RKO (cell line): ENCODE results near the gene SORBS2.
A peak's percentile ranks its signal among the peaks of the same experiment; 100 is the strongest.
"Not testable (repeated sequence)": the region's sequence is repeated elsewhere in the genome, so short reads cannot be mapped to it uniquely, and the experiment has no call there.

Source experiments
- DNase-seq: peaks from one replicate; pipeline ENCODE4 v3.0.0-alpha.2; 2016; ENCODE audit warnings: low spot score

The SORBS2 gene

DNA sequence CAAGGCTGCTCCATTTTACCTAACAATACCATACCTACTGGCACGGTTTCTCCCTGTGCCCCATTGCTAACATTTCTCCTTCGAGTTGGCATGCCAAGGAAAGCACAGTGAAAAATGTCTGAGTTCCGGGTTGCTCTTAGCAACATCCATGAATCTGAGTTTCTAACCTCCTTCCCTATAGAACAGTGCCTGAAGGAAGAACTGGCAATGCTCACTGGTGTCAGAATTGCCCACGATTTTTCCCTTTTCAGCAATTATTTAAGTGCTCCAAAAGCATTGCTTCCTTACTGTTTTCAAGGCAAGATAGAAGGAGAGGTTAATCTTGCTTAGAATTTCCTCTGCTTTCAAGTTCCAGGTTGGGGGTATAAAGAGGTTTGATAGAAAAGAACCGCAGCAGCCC is 75.1 kb downstream of the SORBS2 start:
- no peak for DNase-seq

DNA sequence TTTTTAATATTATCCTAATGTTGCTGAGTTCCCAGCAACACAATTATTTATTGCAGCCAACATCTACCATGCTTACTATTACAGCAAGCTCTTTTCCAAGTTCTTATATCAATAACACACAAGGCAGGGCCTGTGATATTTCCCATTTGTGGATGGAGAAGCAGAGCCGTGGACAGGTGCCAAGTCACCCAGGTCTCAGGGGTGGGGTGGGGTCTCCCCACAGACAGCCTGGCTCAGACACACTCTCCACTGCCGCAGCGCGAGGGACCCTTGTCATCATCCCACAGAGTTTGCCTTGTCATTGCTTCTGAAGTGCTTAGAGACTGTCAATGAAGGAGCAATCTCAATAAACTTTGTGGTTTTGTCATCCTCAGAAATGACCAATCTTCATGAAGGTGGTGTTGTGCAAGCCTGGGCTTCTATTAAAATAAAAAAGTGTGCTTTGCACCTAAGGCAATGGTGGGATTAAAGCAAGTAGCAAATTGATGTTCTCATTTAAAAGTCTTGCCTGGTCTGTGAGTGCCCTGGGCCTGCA is 76.1 kb downstream of the SORBS2 start:
- no peak for DNase-seq

DNA sequence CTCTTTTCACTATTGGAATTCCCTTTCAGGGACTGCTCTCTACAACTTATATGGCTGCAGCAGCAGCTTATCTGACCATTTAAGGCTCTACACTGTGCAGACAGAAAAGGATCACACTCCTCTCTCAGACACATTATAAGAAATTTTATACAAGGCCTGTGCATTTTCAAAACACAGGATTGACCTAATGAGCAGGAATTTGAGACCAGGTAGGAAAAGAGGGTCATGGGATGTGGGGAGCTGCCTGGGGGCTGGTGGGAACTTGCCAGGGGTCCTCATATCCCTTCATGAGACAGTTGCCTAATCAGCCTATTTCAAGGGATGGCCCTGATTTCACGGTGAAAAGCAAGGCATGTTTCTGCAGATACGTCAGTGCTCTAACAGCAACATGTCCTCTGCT is 77.1 kb downstream of the SORBS2 start:
- no peak for DNase-seq

DNA sequence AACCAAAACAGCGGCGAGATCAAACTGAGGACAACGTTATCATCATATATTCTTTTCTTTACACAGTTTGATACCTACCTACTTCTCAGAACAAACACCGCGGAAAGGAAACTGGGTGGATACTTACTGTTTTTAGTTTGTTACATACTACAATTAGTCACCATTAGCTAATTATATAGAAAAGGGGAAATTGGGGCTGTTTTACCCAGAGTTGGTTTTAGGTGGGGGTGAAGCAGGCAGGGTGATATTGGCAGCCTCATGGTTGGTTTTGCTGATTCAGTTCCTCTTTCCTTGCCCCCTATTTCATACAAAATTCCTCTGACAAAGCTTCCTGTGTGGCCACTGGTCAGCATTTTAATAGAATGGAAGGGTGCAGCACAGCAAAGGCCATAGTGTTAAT is 77.8 kb downstream of the SORBS2 start:
- no peak for DNase-seq

DNA sequence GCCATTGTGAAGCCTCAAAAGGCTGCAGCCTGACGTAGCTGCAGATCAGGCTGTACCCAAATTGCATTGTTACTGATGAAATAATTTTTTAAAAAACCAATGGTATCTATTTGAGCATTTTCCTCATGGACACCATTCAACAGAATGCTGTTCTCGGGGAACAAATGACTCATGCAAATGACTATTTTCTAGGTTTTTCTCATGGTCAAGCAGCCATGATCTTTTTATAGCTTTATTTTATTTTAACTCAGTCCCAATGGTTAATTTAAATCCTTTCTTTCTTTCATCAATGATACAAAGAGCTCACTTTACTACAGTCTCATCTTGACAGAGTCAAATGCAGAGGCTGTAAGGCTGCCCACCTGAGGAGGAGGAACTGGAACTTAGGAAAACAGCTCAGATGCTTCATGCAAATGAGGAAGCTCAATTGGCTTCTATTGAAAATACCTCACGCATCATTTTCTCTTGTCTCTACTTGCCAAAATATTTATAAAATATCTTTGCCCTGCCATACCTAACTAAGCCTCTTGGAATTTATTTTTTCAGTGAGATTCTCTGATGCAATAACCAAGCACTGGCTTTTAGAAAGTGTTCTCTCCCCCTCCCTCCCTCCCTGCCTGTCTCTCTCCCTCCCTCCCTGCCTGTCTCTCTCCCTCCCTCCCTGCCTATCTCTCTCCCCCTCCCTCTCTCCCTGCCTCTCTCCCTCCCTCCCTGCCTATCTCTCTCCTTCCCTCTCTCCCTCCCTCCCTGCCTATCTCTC is 81.0 kb downstream of the SORBS2 start:
- DNase-seq = no peak

DNA sequence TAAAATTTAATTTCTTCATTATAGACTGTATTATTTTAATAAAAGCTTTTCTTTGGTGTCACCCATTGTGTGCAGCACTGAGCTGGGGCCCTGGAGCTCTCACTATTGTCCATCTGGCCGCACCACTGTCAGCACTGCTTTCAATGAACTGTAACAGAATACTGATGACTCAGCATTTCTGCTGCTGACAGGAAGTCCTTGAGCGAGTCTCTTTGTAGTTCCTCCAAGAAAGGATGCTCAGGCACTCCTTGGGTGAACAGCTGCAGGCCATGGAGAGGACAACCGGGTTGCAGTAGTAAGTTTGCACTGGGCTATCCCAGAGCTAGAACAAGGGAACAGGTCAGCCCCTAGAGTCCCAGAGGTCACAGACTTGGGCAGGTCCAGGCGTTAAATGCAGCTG is 81.6 kb downstream of the SORBS2 start:
- peak; percentile 29 for DNase-seq

DNA sequence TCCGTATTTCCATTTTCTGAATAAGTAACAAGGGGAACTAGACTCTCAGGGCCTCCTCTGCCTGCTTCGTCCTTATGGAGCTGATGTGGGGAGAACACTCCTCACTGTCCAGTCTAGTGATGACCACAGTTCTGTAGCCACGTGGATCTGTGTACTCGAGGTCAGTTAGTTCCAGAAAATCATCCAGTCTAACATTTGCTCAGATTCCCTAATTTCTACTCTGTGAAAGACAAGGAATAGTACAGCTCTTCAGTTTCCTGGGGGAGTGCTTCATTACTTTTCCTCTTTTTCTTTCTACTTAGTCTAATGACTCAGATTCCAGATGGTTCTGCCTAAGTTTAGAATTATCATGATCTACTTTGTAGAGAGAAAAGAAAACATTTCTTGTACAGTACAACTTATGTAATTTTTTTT is 82.6 kb downstream of the SORBS2 start:
- no peak for DNase-seq

DNA sequence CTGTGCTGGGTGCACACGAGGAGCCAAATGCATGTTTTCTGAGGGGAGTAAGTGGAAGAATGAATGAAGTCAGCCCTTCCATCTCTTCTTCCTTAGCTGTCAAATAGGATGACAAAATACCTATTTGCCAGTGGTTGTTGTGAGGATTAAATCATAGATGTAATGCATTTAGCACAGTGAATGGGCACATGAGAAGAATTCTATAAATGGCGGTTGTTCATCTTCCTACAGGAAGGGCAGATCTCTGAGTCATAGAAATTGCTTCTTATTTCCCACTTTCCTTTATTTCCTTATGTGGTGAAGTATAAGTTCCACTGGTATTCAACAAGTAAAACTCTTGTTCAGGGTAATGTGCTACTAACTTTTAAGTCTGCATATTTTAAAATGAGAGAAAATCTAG is 83.1 kb downstream of the SORBS2 start:
- DNase-seq = no peak

DNA sequence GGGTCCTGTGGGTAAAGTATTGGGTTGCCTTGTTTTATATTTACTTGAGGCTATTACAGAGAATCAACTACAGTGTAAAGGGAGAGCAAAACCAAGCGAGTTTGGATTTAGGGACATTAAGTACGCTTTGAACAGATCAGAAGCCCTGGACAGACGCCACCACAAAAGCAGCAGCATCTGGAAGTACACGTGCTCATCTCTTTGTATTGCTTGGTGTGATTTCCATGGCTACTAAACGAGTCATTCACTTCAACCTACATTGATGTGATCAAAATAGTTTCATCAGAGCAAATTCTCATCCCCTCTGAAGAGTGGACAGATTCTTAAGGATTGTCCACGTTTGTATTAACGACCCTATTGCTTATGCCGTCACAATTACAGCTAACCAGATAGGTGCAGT is 85.1 kb downstream of the SORBS2 start:
- no peak for DNase-seq

DNA sequence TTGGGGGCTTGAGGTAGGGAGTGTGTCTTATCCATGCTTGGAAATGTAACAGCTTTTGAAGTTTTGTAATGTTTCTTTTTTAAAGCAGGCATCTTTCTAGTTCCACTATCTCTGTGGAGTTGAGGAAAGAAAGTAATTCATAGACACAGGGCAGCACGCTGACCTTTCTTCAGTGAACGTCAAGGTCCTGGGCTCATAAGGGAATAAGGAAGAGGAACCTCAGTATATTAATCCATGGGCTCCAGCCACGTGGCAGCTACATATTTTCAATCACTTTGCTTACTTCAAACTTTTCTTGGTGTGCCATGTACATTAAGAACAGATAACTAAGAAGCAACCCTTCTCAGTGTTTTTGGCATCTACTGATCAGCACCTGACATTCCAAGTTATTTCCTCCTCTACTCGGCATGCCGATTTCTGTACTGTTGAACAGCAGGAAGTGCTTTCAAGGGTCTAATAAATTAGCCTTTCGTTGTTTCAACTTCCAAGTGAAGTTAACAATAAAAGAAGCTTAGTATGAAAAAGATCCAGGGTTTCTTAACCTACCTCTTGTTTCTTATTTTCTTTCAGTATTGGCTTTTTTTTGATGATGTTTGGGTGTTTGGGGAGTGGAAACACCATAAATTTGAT is 88.2 kb downstream of the SORBS2 start:
- DNase-seq = no peak

DNA sequence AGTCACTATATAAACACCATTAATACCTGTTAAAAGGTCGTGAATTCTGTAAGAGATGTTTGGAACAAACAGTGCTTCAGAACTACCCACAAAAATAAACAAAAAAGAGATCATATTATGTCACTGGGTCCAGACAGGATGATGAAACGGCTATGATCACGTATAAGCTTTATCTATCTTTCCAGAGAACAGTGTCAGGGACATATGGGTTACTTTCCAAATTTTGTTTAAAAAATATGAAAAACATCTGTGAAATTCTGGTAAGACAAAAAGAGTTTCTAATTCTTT is 90.0 kb downstream of the SORBS2 start:
- DNase-seq = no peak

DNA sequence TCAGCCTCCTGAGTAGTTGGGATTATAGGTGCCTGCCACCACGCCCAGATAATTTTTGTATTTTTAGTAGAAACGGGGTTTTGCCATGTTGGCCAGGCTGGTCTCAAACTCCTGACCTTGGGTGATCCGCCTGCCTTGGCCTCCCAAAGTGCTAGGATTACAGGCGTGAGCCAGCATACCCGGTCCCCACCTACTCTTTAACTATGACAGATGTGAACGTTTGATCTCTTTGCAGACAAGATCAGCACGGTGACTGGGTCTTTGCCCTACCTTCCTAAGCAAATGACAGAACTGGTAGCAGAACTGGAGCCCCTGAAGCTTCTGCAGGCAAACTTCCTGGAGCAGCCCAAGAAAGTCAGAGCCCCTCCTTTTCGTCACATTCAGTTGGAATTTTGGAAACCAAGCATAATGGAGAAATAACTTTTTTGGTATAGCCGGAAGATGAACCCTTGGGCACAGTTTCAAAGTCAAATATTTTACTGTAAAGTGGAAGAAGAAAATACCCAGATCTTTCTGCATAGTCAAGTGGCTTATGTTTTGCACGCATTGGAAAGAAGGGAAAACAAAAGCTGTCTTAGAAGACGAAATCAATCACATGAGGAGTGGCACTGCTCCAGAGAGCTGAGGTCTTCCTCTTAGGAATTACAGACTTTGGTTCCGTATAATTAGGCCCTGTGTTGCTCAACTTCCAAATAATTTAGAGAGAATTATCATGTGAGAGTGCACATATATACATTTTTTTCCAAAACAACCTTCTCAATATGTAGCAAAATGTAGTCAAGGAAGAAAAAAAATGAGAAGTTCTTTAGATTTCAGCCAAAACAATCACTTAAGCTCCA is 90.6 kb downstream of the SORBS2 start:
- no peak for DNase-seq

DNA sequence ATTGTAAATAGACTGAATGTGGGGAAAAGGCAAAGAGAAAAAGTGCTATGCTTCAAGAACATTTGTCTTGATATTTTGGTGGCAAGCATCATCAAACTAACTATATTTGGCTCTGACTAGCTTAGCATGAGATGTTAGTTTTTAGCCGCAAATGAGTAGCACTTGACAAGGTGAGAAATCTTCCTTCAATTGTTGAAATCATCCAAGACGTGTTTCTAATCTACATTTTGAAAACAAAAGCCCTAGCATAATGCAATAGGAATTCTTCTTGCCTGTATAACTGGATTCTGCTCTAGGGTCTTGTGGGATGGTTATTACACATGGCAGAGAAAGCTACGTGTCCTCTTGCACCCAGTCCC is 92.5 kb downstream of the SORBS2 start:
- DNase-seq = no peak

DNA sequence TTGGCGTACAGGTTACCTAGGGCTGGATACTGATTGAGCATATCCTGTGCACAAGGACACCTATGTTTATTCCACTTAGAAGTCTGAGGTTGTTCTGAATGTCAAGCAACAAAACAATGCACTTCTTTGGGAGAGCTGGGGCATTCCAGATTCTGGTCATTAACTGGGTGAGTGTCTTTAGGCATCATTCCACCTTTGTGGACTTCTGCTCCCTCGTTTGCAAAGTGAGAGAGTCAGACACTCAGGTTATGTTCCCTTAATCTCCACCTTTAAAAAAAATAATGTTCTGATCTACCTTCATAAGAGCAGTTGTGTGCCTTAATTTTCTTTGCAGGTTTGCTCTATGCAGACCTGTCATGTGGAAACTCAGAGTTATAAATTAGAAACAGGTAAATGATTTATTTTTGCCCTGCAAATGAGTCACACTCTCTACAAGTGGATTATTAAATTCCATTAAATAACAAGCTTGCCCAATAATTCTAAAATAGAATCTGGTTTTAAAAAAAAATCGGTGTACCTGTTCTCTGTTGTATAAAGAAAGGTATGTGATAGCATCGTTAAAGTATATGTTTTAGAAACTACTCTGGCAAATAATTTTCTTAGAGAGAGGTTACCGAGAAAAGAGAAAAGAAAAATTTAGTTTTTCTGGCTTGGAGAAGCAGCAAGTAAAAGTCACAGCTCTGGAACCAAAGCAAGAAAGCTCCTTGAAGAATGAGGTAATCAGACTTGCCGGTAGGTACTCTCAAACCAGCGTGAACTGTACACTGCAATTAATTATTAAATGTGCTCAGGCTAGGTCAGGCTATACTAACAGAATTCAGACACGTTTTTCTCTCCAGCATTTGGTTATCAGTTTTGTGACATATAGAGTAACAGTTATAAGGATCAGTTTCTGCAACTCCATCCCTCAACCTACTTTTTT is 93.2 kb downstream of the SORBS2 start:
- no peak for DNase-seq

DNA sequence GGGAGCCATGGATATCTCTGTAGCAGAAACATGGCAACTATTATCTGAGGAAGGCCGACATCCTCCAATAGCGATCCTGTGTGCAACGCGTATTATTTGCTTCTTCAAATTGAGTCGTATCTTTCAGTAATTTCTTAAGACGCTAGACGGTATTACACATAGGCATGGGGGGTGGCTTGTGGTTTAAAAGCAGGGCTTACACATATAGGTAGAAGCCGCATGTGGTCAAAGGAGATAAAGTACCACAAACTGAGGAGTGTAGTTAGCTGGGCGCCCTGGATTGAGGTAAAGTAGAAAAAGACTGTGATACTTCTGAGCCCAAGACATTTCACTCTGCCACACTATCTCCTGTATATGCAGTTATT is 94.6 kb downstream of the SORBS2 start:
- no peak for DNase-seq

DNA sequence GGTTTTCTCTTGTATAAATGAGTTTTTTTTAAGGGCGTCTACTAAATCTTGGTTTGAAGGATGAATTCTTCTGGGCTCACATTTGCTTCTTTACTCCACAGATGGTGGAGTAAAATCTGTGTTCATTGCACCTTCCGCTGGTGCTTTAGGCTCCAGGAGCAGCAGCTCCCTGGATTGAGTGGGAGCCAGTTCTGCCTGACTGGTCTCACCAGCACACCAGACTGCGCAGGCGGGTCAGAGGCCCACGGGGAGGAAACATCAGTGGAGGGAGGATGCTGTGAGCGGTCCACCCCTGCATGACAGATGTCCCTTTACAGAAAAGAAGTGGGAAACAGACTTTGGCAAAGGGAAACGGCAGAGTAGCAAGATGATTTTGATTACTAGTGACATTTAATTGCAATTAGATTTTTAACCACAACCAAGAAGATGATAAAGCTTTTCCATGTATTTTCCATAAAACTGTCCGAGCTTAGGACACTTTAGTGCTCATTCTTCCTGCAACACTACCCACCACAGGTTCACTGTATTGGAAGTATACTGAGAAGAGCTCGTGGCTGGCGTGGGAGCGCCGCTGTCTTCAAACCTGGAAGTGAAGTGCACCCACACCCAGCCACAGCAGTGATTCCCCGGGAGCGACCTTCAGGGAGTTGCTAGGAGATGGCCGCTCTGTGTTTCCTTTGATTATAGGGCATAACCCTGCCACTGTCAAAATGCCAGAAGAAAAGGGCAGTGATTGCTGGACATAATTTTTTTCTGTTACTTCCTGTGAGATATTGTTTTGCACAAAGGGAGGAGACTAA is 95.2 kb downstream of the SORBS2 start:
- DNase-seq = no peak

DNA sequence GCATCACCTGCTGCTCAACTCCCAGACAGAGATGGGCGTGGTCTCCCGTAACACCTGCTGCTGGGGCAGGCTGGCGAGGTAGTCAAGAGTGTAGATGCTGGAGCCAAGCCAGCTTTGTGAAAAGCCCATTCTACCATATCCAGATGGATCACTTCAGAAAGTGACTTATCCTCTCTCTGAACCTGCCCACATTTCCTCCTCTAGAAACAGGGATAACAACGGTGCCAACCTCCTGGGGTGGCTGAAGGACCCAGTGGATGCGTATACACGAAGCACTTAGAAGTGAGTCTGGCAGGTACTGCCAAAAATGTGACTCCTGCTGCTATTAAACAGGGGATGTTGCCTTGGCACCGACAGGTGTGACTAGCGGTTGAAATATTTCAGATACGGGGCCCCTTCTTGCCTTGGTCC is 95.8 kb downstream of the SORBS2 start:
- DNase-seq = no peak

DNA sequence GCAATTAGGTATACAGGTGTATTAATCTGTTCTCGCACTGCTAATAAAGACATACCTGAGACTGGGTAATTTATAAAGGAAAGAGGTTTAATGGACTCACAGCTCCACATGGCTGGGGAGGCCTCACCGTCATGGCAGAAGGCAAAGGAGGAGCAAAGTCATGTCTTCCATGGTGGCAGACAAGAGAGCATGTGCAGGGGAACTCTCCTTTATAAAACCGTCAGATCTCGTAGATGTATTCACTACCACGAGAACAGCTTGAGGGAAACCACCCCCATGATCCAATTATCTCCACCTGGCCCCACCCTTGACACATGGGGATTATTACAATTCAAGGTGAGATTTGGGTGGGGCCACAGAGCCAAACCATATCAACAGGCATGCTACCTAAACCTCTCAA is 97.5 kb downstream of the SORBS2 start:
- not testable (repeated sequence) for DNase-seq

DNA sequence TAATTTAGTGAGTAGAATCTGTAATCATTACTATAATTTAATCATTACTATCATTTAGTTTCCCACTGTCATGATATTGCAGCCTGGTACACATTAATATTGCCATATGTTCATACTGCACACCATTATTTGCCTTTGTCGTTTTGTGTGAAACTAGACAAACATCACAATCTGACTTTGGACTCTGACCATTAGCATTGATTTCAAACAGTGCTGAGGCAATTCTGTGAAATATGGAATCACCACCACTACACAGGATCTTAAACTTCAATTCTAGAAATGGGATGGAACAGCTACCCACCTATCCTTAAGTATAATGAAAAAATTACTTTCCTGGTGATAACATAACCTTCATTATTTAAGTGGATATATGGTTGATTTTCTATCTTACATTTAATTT is 98.3 kb downstream of the SORBS2 start:
- no peak for DNase-seq

DNA sequence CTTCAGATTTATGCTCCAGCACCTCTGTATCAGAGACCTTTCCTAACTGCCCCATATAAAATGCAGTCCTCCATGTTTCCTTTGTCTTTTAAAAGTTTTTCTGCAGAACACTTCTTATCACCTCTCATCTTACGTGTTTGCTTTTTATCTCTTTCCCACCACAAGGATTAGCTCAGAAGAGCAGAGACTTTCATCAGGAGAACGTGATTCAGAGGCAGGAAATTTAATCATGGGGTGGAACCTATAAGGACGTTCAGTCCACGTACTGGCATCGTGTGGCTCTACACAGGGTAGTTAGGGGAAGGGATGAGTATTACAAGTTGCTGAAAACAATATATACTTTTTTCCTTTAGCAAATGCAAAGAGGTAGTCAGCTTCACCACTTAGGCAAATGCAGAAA is 98.7 kb downstream of the SORBS2 start:
- peak; percentile 9 for DNase-seq

DNA sequence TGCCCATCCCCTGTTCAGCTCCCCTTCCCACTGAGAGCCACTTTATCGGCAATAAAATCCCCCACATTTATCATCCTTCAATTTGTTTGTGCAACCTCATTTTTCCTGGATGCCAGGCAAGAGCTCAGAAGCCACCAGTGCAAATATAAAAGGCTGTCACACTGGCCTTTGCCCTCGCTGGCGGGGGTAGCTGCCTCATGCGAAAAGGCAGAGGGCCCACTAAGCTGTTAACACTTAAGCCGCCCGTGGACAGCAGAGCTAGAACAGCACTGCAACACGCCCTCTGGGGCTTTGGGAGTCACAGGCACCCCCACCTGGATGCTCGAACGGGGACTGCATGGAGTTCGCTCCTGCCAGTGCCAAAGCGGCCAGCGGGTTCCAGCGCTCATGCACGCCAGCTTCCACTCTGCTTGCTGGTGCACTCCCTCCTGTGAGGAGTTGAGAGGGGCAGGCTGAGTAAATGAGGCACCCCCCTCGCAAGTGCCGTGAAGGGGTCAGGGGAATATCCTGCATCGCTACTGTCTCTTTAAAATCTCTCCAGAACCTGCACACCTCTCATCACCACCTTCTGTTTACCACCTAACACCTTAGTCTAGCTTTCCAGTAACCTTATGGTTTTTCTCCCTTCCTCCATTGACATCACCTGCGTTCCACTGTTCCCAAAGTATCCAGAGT is 99.5 kb downstream of the SORBS2 start:
- no peak for DNase-seq
